A549 (cell line): ENCODE data around the gene FAM120A. TPM values are rescaled to one million over a fixed set of nuclear protein-coding genes. Genes with fewer than 3 reads are reported as not detected.

Source experiments
- ATAC-seq, 2 experiments: fragments of 200-7000 bp in 1 of 2; fragments of >200 bp in 1 of 2; cut with Nextera tagmentation in 1 of 2; cut with Tn5 transposase in 1 of 2; 3 replicates each; pipeline versions ENCODE4 v1.8.0 to v1.9.1; 2018 to 2020; ENCODE audit warnings: mild to moderate bottlenecking in 1 of 2, moderate library complexity in 1 of 2
- CTCF ChIA-PET: fragments of 300-600 bp; sonication (Branson Sonifier 250); formaldehyde crosslinking; extraction: SDS; loops from one replicate; lab custom pipeline; 2021; ENCODE audit warnings: antibody characterized with exemption, inconsistent platforms; lab: Yijun Ruan, JAX
- POLR2A ChIA-PET: fragments of 350-600 bp; formaldehyde crosslinking; extraction: SDS; loops from one replicate; lab custom pipeline; 2021; ENCODE audit warnings: antibody characterized with exemption, inconsistent platforms; lab: Yijun Ruan, JAX
- DNase-seq, 2 experiments: peaks; one replicate each; pipeline versions ENCODE4 v3.0.0 to v3.0.0-alpha.2; 2011 to 2016; ENCODE audit warnings: low read depth in 1 of 2, low spot score in 1 of 2
- FAIRE-seq: peaks from 2 replicates; lab custom pipeline; 2011; peaks lifted over from hg19 to GRCh38; lab: Jason Lieb, UNC
- H3K27ac ChIP-seq, 2 experiments: fragments of >200 bp; sonication (Bioruptor Twin); formaldehyde crosslinking; 3 replicates each; pipeline ENCODE4 v1.5.1; 2016 to 2017
- H3K4me1 ChIP-seq: fragments of >200 bp; sonication (Bioruptor Twin); formaldehyde crosslinking; 3 replicates; pipeline ENCODE4 v1.6.1; 2016
- H3K4me2 ChIP-seq: fragments of >200 bp; sonication (Bioruptor Twin); formaldehyde crosslinking; 3 replicates; pipeline ENCODE4 v1.6.1; 2016
- H3K4me3 ChIP-seq: fragments of >200 bp; sonication (Bioruptor Twin); formaldehyde crosslinking; 3 replicates; pipeline ENCODE4 v1.5.1; 2016
- H3K9me3 ChIP-seq: fragments of >200 bp; sonication (Bioruptor Twin); formaldehyde crosslinking; 3 replicates; pipeline ENCODE4 v1.6.1; 2016
- CBX2 ChIP-seq: fragments of 200-600 bp; sonication (generic); IDR thresholded peaks from 2 replicates; pipeline ENCODE4 v1.6.1; 2016; ENCODE audit warnings: low read depth, mild to moderate bottlenecking, borderline replicate concordance
- CHD2 ChIP-seq: fragments of 150-350 bp; IDR thresholded peaks from 2 replicates; pipeline ENCODE4 v1.6.1; 2014; ENCODE audit warnings: low read length; ENCODE audit not compliant: partially characterized antibody
- CTCF ChIP-seq: fragments of >200 bp; sonication (Bioruptor Twin); formaldehyde crosslinking; IDR thresholded peaks from 3 replicates; pipeline ENCODE4 v1.5.1; 2016
- ELK1 ChIP-seq: fragments of 150-350 bp; IDR thresholded peaks from 2 replicates; pipeline ENCODE4 v1.6.1; 2014; ENCODE audit warnings: low read depth, mild to moderate bottlenecking, low read length
- ESRRA ChIP-seq: fragments of 150-350 bp; IDR thresholded peaks from 2 replicates; pipeline ENCODE4 v1.6.1; 2014; ENCODE audit warnings: mild to moderate bottlenecking, low read length, borderline replicate concordance
- FOSL2 ChIP-seq, 2 experiments: fragments of 450-650 bp in 1 of 2; fragments of >200 bp in 1 of 2; sonication (Bioruptor Twin) in 1 of 2; formaldehyde crosslinking; IDR thresholded peaks; 2 replicates each; pipeline versions ENCODE4 v1.5.0 to v1.6.1; 2016 to 2020; ENCODE audit warnings: mild to moderate bottlenecking in 1 of 2, moderate library complexity in 1 of 2
- HES2 ChIP-seq: fragments of >200 bp; sonication (Bioruptor Twin); formaldehyde crosslinking; IDR thresholded peaks from 2 replicates; pipeline ENCODE4 v1.6.1; 2016
- HEYL ChIP-seq: fragments of 250-450 bp; sonication (Bioruptor Pico); IDR thresholded peaks from 2 replicates; pipeline ENCODE4 v1.8.0; 2021; ENCODE audit warnings: mild to moderate bottlenecking, moderate library complexity
- HOXB13 ChIP-seq: fragments of 250-450 bp; sonication (Bioruptor Pico); IDR thresholded peaks from 2 replicates; pipeline ENCODE4 v1.5.0; 2020; ENCODE audit warnings: low read depth, mild to moderate bottlenecking, moderate library complexity
- HOXB5 ChIP-seq: fragments of 250-450 bp; sonication (Bioruptor Pico); IDR thresholded peaks from 2 replicates; pipeline ENCODE4 v1.5.0; 2020; ENCODE audit warnings: mild to moderate bottlenecking, moderate library complexity
- JUNB ChIP-seq: fragments of >200 bp; sonication (Bioruptor Twin); formaldehyde crosslinking; IDR thresholded peaks from 2 replicates; pipeline ENCODE4 v1.6.1; 2016
- KDM5A ChIP-seq: fragments of 200-600 bp; sonication (generic); IDR thresholded peaks from 2 replicates; pipeline ENCODE4 v1.6.1; 2016; ENCODE audit warnings: antibody characterized with exemption, mild to moderate bottlenecking
- MAFK ChIP-seq: fragments of 450-650 bp; IDR thresholded peaks from 2 replicates; pipeline ENCODE4 v1.6.1; 2014; ENCODE audit not compliant: partially characterized antibody
- MAX ChIP-seq: IDR thresholded peaks from 2 replicates; pipeline ENCODE4 v1.6.1; 2012
- PBX3 ChIP-seq: IDR thresholded peaks from 2 replicates; pipeline ENCODE4 v1.6.1; 2012
- POLR2A ChIP-seq: IDR thresholded peaks from 2 replicates; pipeline ENCODE4 v1.6.1; 2012; ENCODE audit warnings: mild to moderate bottlenecking, low read length
- RARB ChIP-seq: fragments of 250-450 bp; sonication (Bioruptor Pico); IDR thresholded peaks from 2 replicates; pipeline ENCODE4 v1.8.0; 2021; ENCODE audit warnings: mild to moderate bottlenecking, moderate library complexity
- RCOR1 ChIP-seq: fragments of 150-350 bp; IDR thresholded peaks from 2 replicates; pipeline ENCODE4 v1.6.1; 2014; ENCODE audit warnings: antibody characterized with exemption, low read length, low read depth
- RNF2 ChIP-seq: fragments of 200-600 bp; sonication (generic); IDR thresholded peaks from 2 replicates; pipeline ENCODE4 v1.6.1; 2016; ENCODE audit warnings: low read depth, mild to moderate bottlenecking, antibody characterized with exemption, moderate library complexity, borderline replicate concordance
- TP53 ChIP-seq: fragments of 250-450 bp; sonication (Bioruptor Pico); IDR thresholded peaks from 2 replicates; pipeline ENCODE4 v1.5.0; 2021; ENCODE audit warnings: mild to moderate bottlenecking, moderate library complexity
- ZNF302 ChIP-seq: fragments of 250-450 bp; sonication (Bioruptor Pico); IDR thresholded peaks from 2 replicates; pipeline ENCODE4 v1.9.0; 2021; ENCODE audit warnings: inconsistent platforms, mild to moderate bottlenecking, moderate library complexity
- WGBS: methylation state at CpG from one replicate; pipeline ENCODE4 v1.1.6; 2017; ENCODE audit errors: missing lambda C conversion rate; 5-methylcytosine and 5-hydroxymethylcytosine counted together
- polyA plus RNA-seq, 4 experiments: library from polyadenylated mRNA; depleted of rRNA in 3 of 4; stranded (reverse); fragments of >200 nt; fragmentation: RNase III in 1 of 4; extraction: RNeasy Plus Mini Kit Qiagen cat#74134 plus additional on column Dnase treatment in 1 of 4; gene quantifications; 2 replicates in 3 of 4; 3 replicates in 1 of 4; pipeline ENCODE4 v1.2.3, GENCODE V29; 2011 to 2017

The FAM120A gene
- polyA plus RNA-seq, 2 of the 4 experiments (the other 2 are of a cell fraction) = 86.3 to 111 TPM

- TF ChIP-seq KDM5A = no peak
- no peak for TF ChIP-seq HOXB13 (CRISPR knock-in tag)
- TF ChIP-seq PBX3 = no peak
- Histone ChIP-seq H3K9me3 (no peaks in the 10 kb centered on the region; the same call in 2 of the 3 replicates), H3K4me1 (0 out of 3 replicates have a peak, but pooled peaks cover 5% of the 10 kb centered on the region), H3K4me3 (no peak overlapping the region), H3K27ac (no peak overlapping the region), H3K4me2 (no peak overlapping the region)
- POLR2A ChIA-PET = no interaction called here
- no peak for DNase-seq
- CTCF ChIA-PET = interaction anchor here (1.0 kb wide), 1 partner anchor 226 kb away, joined by 4 read pairs; no protein-coding TSS in a partner anchor
- no peak for ATAC-seq
- FAIRE-seq = no peak
- WGBS = 85% methylated on average over 4 of the region's 4 CpGs
These were observed 149.6 kb downstream of the FAM120A start for GRCh38 chr9:93601063-93601462.

GRCh38 chr9:93601666-93602065 lies 150.2 kb downstream of the FAM120A start:
- FAIRE-seq = no peak
- Histone ChIP-seq H3K4me1 (0 out of 3 replicates have a peak, but pooled peaks cover 5% of the 10 kb centered on the region), H3K9me3 (peaks cover under 1% of the 10 kb centered on the region; the same call in 2 of the 3 replicates), H3K27ac (no peak overlapping the region), H3K4me2 (no peak overlapping the region), H3K4me3 (no peak overlapping the region)
- no peak for TF ChIP-seq HES2
- no peak for TF ChIP-seq TP53 (CRISPR knock-in tag)
- no peak for TF ChIP-seq RARB (CRISPR knock-in tag)
- no peak for TF ChIP-seq MAFK
- no peak for TF ChIP-seq ZNF302 (CRISPR knock-in tag)
- TF ChIP-seq CTCF = no peak
- no peak for TF ChIP-seq PBX3
- TF ChIP-seq POLR2A = no peak
- no peak for TF ChIP-seq KDM5A
- no peak for TF ChIP-seq CHD2
- TF ChIP-seq RCOR1 = no peak
- no peak for TF ChIP-seq MAX
- no peak for TF ChIP-seq ESRRA
- TF ChIP-seq HOXB13 (CRISPR knock-in tag) = no peak
- TF ChIP-seq JUNB = no peak
- no peak for TF ChIP-seq HEYL
- no peak for TF ChIP-seq CBX2
- no peak for TF ChIP-seq RNF2
- ChIA-PET POLR2A (no interaction called here), CTCF (interaction anchor here (1.2 kb wide), 1 partner anchor 48 kb away, joined by 3 read pairs; no protein-coding TSS in a partner anchor)
- no peak for DNase-seq
- no peak for ATAC-seq
- 83% methylated on average over 5 of the region's 5 CpGs for WGBS

- Histone ChIP-seq H3K4me2 (no peak overlapping the region), H3K27ac (no peak overlapping the region), H3K4me1 (0 out of 3 replicates have a peak, but pooled peaks cover 5% of the 10 kb centered on the region), H3K4me3 (no peak overlapping the region), H3K9me3 (peaks cover 6% of the 10 kb centered on the region; the same call in 2 of the 3 replicates)
- POLR2A ChIA-PET = no interaction called here
- no peak for ATAC-seq
- CTCF ChIA-PET = no interaction called here
- FAIRE-seq = no peak
- TF ChIP-seq ELK1 (no peak), RNF2 (no peak), FOSL2 (IDR thresholded peaks at IDR 0.05) (no peak), FOSL2 (CRISPR knock-in tag; IDR thresholded peaks at IDR 0.05) (no peak), HOXB5 (no peak), MAFK (no peak), POLR2A (no peak)
- 96% methylated on average over 13 of the region's 15 CpGs for WGBS
- DNase-seq = no peak
These were observed 151.5 kb downstream of the FAM120A start for GRCh38 chr9:93603011-93603410.
